Vagina (tissue), 2 donors: ENCODE results near the gene WFDC12.

ENCODE experiments used
- CTCF ChIP-seq, 3 experiments: fragments of 450-650 bp in 2 of 3; fragments of 200-600 bp in 1 of 3; sonication (generic) in 1 of 3; IDR thresholded peaks; one replicate each; pipeline ENCODE4 v1.5.1; 2017 to 2019; ENCODE audit warnings: antibody characterized with exemption in 3 of 3, mild to moderate bottlenecking in 2 of 3, moderate library complexity in 2 of 3
- POLR2A ChIP-seq, 2 donors: fragments of 450-650 bp; IDR thresholded peaks; one replicate each; pipeline ENCODE4 v1.6.1; 2017; ENCODE audit warnings: antibody characterized with exemption in 2 of 2, mild to moderate bottlenecking in 2 of 2, moderate library complexity in 2 of 2

DNA sequence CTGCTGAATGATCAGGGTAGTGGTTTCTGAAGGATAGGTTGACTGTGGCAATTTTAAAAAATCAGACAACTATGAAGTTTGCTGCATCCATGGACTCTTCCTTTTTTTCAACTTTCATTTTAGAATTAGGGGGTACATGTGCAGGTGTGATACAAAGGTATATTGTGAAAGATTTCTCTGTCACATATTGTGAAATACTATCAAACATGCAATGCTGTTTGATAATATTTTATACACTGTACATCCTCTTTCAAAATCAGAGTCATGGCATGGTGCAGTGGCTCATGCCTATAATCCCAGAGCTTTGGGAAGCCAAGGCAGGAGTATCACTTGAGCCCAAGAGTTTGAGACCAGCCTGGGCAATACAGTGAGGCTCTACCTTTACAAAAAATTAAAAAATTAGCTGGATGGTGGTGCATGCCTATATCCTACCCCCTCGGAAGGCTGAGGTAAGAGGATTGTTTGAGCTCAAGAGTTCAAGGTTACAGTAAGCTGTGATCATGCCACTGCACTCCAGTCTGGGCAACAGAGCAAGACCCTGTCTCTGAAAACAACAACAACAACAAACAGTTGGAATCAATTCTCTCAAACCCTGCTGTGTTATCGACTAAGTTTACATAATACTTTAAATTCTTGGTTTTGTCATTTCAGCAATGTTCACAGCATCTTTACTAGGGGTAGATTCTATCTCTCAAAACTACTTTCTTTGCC is 4.6 kb downstream of the WFDC12 start:
- TF ChIP-seq POLR2A (IDR thresholded peaks at IDR 0.05) (no peak), CTCF (IDR thresholded peaks at IDR 0.05) (no peak)
